Caki2 (cell line): ENCODE results near the gene KIF23. TPM values are rescaled to one million over a fixed set of nuclear protein-coding genes. Genes with fewer than 3 reads are reported as not detected.
"Not testable (repeated sequence)": the region's sequence is repeated elsewhere in the genome, so short reads cannot be mapped to it uniquely, and the experiment has no call there.

Experiments
- DNase-seq: peaks from one replicate; pipeline ENCODE4 v3.0.0-alpha.2; 2015; ENCODE audit warnings: low read depth
- in situ Hi-C: cut with HindIII; loops from 2 replicates; pipeline ENCODE4 v1.10.0; 2016; ENCODE audit warnings: low sequenced_read_pairs, low pct_unique_long_range_greater_than_20kb, mixed read lengths
- total RNA-seq: library from RNA; depleted of rRNA; stranded (reverse); fragments of >200 nt; shearing (Covaris generic); gene quantifications from 2 replicates; pipeline ENCODE4 v1.2.3, GENCODE V29; 2014; ENCODE audit warnings: low replicate concordance; rRNA removed

Gene KIF23
- 20.6 and 25.1 TPM in 2 replicates for total RNA-seq

DNA sequence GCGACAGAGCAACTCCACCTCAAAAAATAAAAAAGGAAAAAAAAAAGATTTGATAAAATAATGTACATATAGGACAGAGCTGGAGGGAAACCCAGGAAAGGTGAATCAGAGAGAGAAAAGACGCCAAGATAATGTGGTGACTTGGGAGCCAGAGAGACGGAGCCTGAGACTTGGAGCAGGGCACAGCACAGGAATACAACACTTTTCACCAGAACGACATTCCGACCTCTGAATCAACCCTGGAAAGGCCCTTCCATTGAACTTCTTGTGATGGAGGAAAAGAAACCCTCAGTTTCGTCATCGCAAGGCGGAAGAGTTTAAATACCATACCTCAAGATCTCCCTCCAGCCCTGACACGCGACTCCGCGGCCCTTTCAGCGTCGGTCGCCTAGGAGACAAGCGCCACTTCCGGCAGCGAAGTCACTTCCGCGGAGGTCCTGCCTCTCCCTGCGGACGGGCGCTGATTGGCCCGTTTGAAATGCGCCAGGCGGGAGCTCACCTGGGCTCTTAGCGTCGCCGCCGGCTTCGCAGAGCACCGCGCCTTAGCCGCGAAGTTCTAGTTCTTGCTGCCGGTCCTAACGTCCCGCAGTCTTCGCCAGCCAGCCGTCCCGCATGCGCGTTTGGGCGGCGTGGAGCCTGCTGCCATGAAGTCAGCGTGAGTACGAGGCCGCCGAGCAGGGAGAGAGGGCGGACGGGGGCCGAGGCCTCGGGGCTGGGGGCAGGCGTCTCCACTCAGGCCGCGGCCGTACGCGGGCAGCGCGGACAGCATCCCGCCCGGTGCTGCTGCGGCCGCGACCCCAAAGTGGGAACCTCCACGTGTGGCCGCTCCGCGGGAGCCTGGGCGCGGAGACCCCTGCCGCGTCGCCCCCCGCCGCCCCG lies at the start of gene KIF23:
KIF23 (plus strand) TSS at position 528 of the 879 bp plus-strand sequence; CDS start at position 645, 117 bp downstream.
- peak; percentile 94 for DNase-seq
- in situ Hi-C loops, result no loop called here

DNA sequence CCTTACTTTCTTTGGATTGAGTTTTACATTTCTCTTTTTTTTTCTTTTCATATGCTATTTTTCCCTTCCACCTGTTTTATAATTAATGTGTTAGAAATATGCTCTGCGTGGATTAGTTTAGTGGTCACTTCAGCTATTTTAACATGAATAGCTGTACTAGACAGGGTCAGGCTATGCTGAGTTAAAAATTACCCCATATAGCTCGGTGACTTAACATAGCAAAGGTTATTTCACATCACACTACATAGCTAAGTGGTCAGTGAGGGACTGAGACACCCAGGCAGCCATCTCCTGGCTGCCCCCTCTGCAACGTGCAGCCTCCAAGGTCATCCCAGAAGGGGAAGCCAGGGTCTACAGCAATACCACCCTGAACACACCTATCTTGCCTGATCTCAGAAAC lies 46.9 kb upstream of the KIF23 start:
- DNase-seq, result no peak
- in situ Hi-C loops, result no loop called here

GRCh38 chr15:69369631-69370030 lies 44.5 kb upstream of the KIF23 start:
- in situ Hi-C loops, result no loop called here
- DNase-seq, result no peak

DNA sequence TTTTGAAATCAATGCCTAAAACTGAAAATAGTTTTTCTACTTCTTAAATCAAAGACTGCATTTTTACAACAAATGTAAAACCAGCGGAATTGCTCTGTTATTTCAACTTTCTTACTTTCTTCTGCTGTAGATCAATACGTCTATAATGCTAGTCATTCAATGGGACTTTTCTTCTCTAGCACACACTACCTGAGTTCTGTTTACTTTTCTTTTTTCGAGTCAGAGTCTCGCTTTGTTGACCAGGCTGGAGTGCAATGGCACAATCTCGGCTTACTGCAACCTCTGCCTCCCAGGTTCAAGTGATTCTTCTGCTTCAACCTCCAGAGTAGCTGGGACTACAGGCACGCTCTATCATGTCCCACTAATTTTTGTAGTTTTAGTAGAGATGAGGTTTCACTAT lies 40.7 kb upstream of the KIF23 start:
- DNase-seq, result no peak
- in situ Hi-C loops, result no loop called here

- DNase-seq, result no peak
- in situ Hi-C loops, result no loop called here
Observed at GRCh38 chr15:69375151-69375790, 38.9 kb upstream of the KIF23 start.

- DNase-seq, result no peak
- in situ Hi-C loops, result no loop called here
Observed at GRCh38 chr15:69377216-69377970, 36.8 kb upstream of the KIF23 start.

GRCh38 chr15:69380100-69380725 lies 33.9 kb upstream of the KIF23 start:
- DNase-seq, result no peak
- in situ Hi-C loops, result no loop called here

GRCh38 chr15:69380726-69381105 lies 33.4 kb upstream of the KIF23 start:
- in situ Hi-C loops, result no loop called here
- no peak for DNase-seq

GRCh38 chr15:69382176-69382575 lies 32.0 kb upstream of the KIF23 start:
- in situ Hi-C loops, DNase-seq: not testable (repeated sequence)

- in situ Hi-C loops, DNase-seq: not testable (repeated sequence)
Observed at GRCh38 chr15:69384066-69384465, 30.1 kb upstream of the KIF23 start.

DNA sequence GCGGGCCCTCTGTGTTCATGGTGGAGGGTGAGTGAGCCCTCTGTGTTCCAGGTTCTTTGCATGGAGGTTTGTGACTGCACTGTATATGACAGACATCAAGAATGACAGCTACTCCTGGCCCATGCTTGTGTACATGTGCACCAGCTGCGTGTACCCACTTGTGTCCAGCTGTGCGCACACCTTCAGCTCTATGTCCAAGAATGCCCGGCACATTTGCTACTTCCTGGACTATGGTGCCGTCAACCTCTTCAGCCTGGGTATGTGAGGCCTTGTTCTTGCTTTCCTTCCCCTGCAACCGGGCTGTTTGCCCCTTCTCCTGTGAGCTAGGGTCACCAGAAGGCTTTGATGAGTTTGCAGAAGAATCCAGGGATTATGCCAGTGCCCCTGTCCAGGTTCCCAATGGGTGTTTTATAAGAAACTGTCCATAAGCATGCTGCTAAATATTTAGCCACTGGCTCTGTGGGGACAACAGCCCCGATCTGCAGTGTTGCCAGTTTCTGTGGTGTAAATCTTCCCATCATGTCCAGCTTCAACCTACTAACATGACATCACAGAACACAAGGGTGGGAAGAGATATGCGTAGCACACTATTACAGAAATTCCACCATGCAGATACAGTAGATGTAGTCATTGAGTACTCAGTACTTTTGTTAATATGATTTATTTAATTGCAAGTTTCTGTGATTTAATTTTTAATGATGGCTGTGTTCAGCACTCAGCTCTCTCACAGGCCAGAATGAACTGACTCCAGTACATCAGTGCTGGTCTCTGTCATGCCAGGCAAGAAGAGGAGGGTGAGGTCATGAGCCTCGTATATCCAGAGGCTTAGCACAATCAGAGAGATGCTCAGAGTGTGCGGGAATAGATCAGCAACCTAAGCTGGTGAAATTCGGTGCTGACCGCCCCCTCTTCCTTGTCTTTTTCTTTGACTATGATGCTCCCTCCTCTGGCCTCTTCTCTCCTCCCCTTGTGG lies 29.2 kb upstream of the KIF23 start:
- DNase-seq, result no peak
- in situ Hi-C loops, result no loop called here

GRCh38 chr15:69385831-69386230 lies 28.3 kb upstream of the KIF23 start:
- DNase-seq, result no peak
- in situ Hi-C loops, result no loop called here

GRCh38 chr15:69386284-69386683 lies 27.9 kb upstream of the KIF23 start:
- DNase-seq, result no peak
- in situ Hi-C loops, result no loop called here

DNA sequence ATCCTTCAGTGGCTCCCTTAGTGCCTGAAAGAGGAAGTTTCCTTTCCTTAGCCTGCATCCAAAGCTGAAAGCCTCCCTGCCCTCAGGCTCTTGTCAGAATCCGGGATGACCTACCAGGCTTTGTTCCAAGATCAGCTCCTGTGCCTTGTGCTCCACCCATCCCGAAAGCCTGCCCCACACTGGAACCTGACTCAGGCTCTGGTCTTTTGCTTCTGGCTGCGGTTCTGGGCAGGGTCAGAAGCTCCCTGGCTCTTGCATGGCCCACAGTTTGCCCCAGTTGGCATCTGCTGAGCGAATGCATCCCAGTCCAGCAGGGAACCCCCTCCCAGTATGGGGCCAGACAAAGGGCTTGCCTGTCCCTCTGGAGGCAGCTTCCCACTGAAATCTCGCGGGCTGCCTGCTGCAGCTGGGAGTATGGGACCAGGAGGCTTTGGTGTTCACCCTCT lies 25.9 kb upstream of the KIF23 start:
- peak; percentile 36 for DNase-seq
- in situ Hi-C loops, result no loop called here

DNA sequence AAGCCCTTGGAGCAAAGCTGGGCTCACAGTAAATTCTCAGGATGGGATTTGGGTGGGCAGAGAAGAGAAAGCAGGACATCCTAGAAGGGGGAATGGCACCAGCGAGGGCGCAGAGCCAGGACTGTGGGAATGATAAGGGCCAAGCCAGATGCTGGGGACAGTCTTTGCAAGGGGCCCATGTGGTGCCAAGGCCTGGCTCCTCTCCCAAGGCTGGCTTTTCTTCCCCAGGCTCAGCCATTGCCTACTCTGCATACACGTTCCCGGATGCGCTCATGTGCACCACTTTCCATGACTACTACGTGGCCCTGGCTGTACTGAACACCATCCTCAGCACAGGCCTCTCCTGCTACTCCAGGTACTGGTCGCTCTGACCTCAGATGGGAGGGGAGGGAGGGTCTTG lies 24.7 kb upstream of the KIF23 start:
- DNase-seq, result no peak
- in situ Hi-C loops, result no loop called here

GRCh38 chr15:69390575-69390974 lies 23.6 kb upstream of the KIF23 start:
- in situ Hi-C loops, result no loop called here
- DNase-seq, result peak; percentile 86

- in situ Hi-C loops, result no loop called here
- no peak for DNase-seq
Observed at GRCh38 chr15:69391046-69391757, 22.9 kb upstream of the KIF23 start.
